GM23338 (cell line): ENCODE results near the gene EYS. TPM values are rescaled to one million over a fixed set of nuclear protein-coding genes. Genes with fewer than 3 reads are reported as not detected.

Experiments used
- ATAC-seq: fragments of 200-7000 bp; cut with Tn5 transposase; 3 replicates; pipeline ENCODE4 v1.9.1; 2020
- DNase-seq: peaks from one replicate; pipeline ENCODE4 v3.0.0-alpha.2; 2015; ENCODE audit warnings: low spot score
- H2AFZ ChIP-seq: fragments of 200-600 bp; sonication (generic); 2 replicates; pipeline ENCODE4 v1.8.0; 2016; ENCODE audit warnings: antibody characterized with exemption, mild to moderate bottlenecking, moderate library complexity
- H3F3A ChIP-seq: fragments of 200-600 bp; sonication (generic); replicated peaks from 2 replicates; pipeline ENCODE4 v1.8.0; 2017; ENCODE audit warnings: antibody characterized with exemption, mixed run types, low read depth
- H3K27ac ChIP-seq: fragments of 200-600 bp; sonication (generic); 2 replicates; pipeline ENCODE4 v1.6.1; 2016; ENCODE audit warnings: low read depth
- H3K27me3 ChIP-seq: fragments of 200-600 bp; sonication (generic); 2 replicates; pipeline ENCODE4 v1.8.0; 2016; ENCODE audit warnings: mild to moderate bottlenecking, mixed run types, moderate library complexity; ENCODE audit not compliant: insufficient read depth
- H3K36me3 ChIP-seq: fragments of 200-600 bp; sonication (generic); 2 replicates; pipeline ENCODE4 v1.8.0; 2016; ENCODE audit warnings: mild to moderate bottlenecking; ENCODE audit not compliant: insufficient read depth
- H3K4me1 ChIP-seq: fragments of 200-600 bp; sonication (generic); 2 replicates; pipeline ENCODE4 v1.8.0; 2016; ENCODE audit warnings: mild to moderate bottlenecking, moderate library complexity; ENCODE audit not compliant: insufficient read depth
- H3K4me2 ChIP-seq: fragments of 200-600 bp; sonication (generic); 2 replicates; pipeline ENCODE4 v1.7.1; 2017; ENCODE audit warnings: mixed run types
- H3K4me3 ChIP-seq: fragments of 200-600 bp; sonication (generic); 2 replicates; pipeline ENCODE4 v1.6.1; 2016; ENCODE audit warnings: mixed run types
- H3K79me2 ChIP-seq: fragments of 200-600 bp; sonication (generic); replicated peaks from 2 replicates; pipeline ENCODE4 v1.8.0; 2017; ENCODE audit warnings: mild to moderate bottlenecking; ENCODE audit not compliant: insufficient read depth
- H3K9me2 ChIP-seq: fragments of 200-600 bp; sonication (generic); 2 replicates; pipeline ENCODE4 v1.8.0; 2017; ENCODE audit not compliant: insufficient read depth
- H4K20me1 ChIP-seq: fragments of 200-600 bp; sonication (generic); replicated peaks from 2 replicates; pipeline ENCODE4 v1.8.0; 2017; ENCODE audit warnings: mild to moderate bottlenecking; ENCODE audit not compliant: insufficient read depth
- H3K27ac Mint-ChIP-seq: 2 replicates; pipeline ENCODE4 v1.8.0; 2020; ENCODE audit warnings: inconsistent platforms, mild to moderate bottlenecking, moderate library complexity, mixed read lengths
- H3K27me3 Mint-ChIP-seq: 3 replicates; pipeline ENCODE4 v1.8.0; 2022; ENCODE audit warnings: low read depth, mild to moderate bottlenecking, moderate library complexity, mixed read lengths, inconsistent platforms; ENCODE audit not compliant: insufficient read depth, poor library complexity
- H3K36me3 Mint-ChIP-seq: 3 replicates; pipeline ENCODE4 v1.8.0; 2021; ENCODE audit warnings: low read depth, mild to moderate bottlenecking, inconsistent platforms, moderate library complexity, mixed read lengths
- H3K4me1 Mint-ChIP-seq: 3 replicates; pipeline ENCODE4 v1.8.0; 2020; ENCODE audit warnings: mild to moderate bottlenecking, inconsistent platforms, mixed read lengths
- H3K4me3 Mint-ChIP-seq: 3 replicates; pipeline ENCODE4 v1.8.0; 2021; ENCODE audit warnings: moderate library complexity, mild to moderate bottlenecking, inconsistent platforms, mixed read lengths
- H3K9me3 Mint-ChIP-seq: 3 replicates; pipeline ENCODE4 v1.8.0; 2020; ENCODE audit warnings: moderate library complexity, mild to moderate bottlenecking, inconsistent platforms, mixed read lengths
- CREB1 ChIP-seq: fragments of 250-450 bp; sonication (Bioruptor Pico); IDR thresholded peaks from 2 replicates; pipeline ENCODE4 v1.5.0; 2020; ENCODE audit warnings: low read depth, mild to moderate bottlenecking, moderate library complexity
- CTCF ChIP-seq, 2 experiments: fragments of 200-600 bp in 1 of 2; sonication (generic) in 1 of 2; conservative IDR thresholded peaks; 2 replicates each; pipeline versions ENCODE4 v1.5.1 to v1.6.1; 2016 to 2017; ENCODE audit warnings: antibody characterized with exemption in 2 of 2, low read depth in 2 of 2, mild to moderate bottlenecking in 2 of 2, moderate library complexity in 1 of 2
- EZH2 ChIP-seq: fragments of 200-600 bp; sonication (generic); IDR thresholded peaks from one replicate; pipeline ENCODE4 v1.8.0; 2017; ENCODE audit warnings: antibody characterized with exemption, mild to moderate bottlenecking, low read depth; ENCODE audit not compliant: unreplicated experiment
- JUNB ChIP-seq: IDR thresholded peaks from one replicate; pipeline ENCODE4 v1.6.1; 2016; ENCODE audit warnings: antibody characterized with exemption; ENCODE audit not compliant: unreplicated experiment
- NANOG ChIP-seq: IDR thresholded peaks from 2 replicates; pipeline ENCODE4 v1.6.1; 2016; ENCODE audit warnings: antibody characterized with exemption, borderline replicate concordance
- POLR2AphosphoS5 ChIP-seq: IDR thresholded peaks from 2 replicates; pipeline ENCODE4 v1.6.1; 2016; ENCODE audit warnings: antibody characterized with exemption, low read depth
- REST ChIP-seq: IDR thresholded peaks from one replicate; pipeline ENCODE4 v1.6.1; 2018; ENCODE audit warnings: antibody characterized with exemption; ENCODE audit not compliant: unreplicated experiment
- STAT1 ChIP-seq: IDR thresholded peaks from one replicate; pipeline ENCODE4 v1.6.1; 2016; ENCODE audit warnings: antibody characterized with exemption; ENCODE audit not compliant: unreplicated experiment
- ZNF114 ChIP-seq: fragments of 250-450 bp; sonication (Bioruptor Pico); IDR thresholded peaks from 2 replicates; pipeline ENCODE4 v1.5.0; 2020; ENCODE audit warnings: mild to moderate bottlenecking, moderate library complexity
- ZNF331 ChIP-seq: fragments of 250-450 bp; sonication (Bioruptor Pico); IDR thresholded peaks from 2 replicates; pipeline ENCODE4 v1.5.0; 2020; ENCODE audit warnings: low read depth, mild to moderate bottlenecking, moderate library complexity
- polyA plus RNA-seq: library from polyadenylated mRNA; unstranded; fragments of >200 nt; fragmentation: Nextera tagmentation; extraction: Ambion mirVana; gene quantifications from 2 replicates; pipeline ENCODE4 v1.2.1, GENCODE V29; 2016
- total RNA-seq: library from RNA; depleted of rRNA; stranded (reverse); fragments of >200 nt; shearing (Covaris generic); gene quantifications from 2 replicates; pipeline ENCODE4 v1.2.3, GENCODE V29; 2014

Gene EYS
- total and polyA plus RNA-seq, 2 experiments from 2014 or later = 0.38 to 0.52 TPM

GRCh38 chr6:64000818-64001491 is 1706.1 kb downstream of the EYS start (continued):
- TF ChIP-seq REST = no peak
- TF ChIP-seq POLR2AphosphoS5 = no peak
- TF ChIP-seq JUNB = no peak
- no peak for TF ChIP-seq NANOG
- no peak for TF ChIP-seq CREB1 (CRISPR knock-in tag)
- no peak for TF ChIP-seq STAT1

- Histone ChIP-seq H3K4me3 (no peak overlapping the region), H3K4me2 (no peak overlapping the region), H3F3A (no peaks in the 10 kb centered on the region), H3K27me3 (no peaks in the 10 kb centered on the region), H3K4me1 (no peaks in the 10 kb centered on the region), H3K27ac (no peak overlapping the region), H2AFZ (no peak overlapping the region), H4K20me1 (no peaks in the 10 kb centered on the region), H3K36me3 (no peaks in the 10 kb centered on the region), H3K79me2 (no peaks in the 10 kb centered on the region), H3K9me2 (no peaks in the 10 kb centered on the region)
- Mint-ChIP-seq H3K4me3 (no peak overlapping the region), H3K27ac (no peak overlapping the region), H3K4me1 (no peaks in the 10 kb centered on the region), H3K27me3 (no peaks in the 10 kb centered on the region), H3K36me3 (no peaks in the 10 kb centered on the region), H3K9me3 (peaks cover 2% of the 10 kb centered on the region; the same call in 1 of the 3 replicates)
- no peak for DNase-seq
- TF ChIP-seq CTCF (conservative IDR thresholded peaks at IDR 0.05; ENCODE audit: low read depth in 2 of 2) (no peak), NANOG (no peak), EZH2 (no peak), ZNF114 (no peak), ZNF331 (no peak), STAT1 (no peak)
- ATAC-seq = no peak
Measured at GRCh38 chr6:63999613-64000012, 1707.4 kb downstream of the EYS start.
